Bronchial epithelial cell (primary cell): ENCODE results near the gene TRIM2. TPM values are rescaled to one million over a fixed set of nuclear protein-coding genes. Genes with fewer than 3 reads are reported as not detected.

Source experiments
- DNase-seq: peaks from one replicate; pipeline ENCODE4 v3.0.0-alpha.2; 2010; ENCODE audit warnings: low read depth
- FAIRE-seq: peaks from 2 replicates; lab custom pipeline; 2011; peaks lifted over from hg19 to GRCh38; lab: Jason Lieb, UNC
- H3K27me3 ChIP-seq: 2 replicates; pipeline ENCODE4 v1.5.1; 2011; ENCODE audit warnings: low read length; ENCODE audit not compliant: control insufficient read depth, insufficient read depth
- H3K36me3 ChIP-seq: 2 replicates; pipeline ENCODE4 v1.5.1; 2011; ENCODE audit warnings: low read length; ENCODE audit not compliant: control insufficient read depth, insufficient read depth
- H3K4me3 ChIP-seq: 2 replicates; pipeline ENCODE4 v1.5.1; 2011; ENCODE audit warnings: mild to moderate bottlenecking, low read depth, low read length, control low read depth
- total RNA-seq: library from RNA; depleted of rRNA; stranded (reverse); fragments of >200 nt; gene quantifications from 2 replicates; pipeline ENCODE4 v1.2.1, GENCODE V29; 2014
- TF ChIP-seq, protein P1 (sequence below): IDR thresholded peaks from 2 replicates; pipeline ENCODE4 v1.5.1; 2011; ENCODE audit warnings: mild to moderate bottlenecking, moderate library complexity, low read length, control low read depth, inconsistent platforms; ENCODE audit not compliant: insufficient read depth, severe bottlenecking

TRIM2 gene
- total RNA-seq, 1 donor from 2014 or later, result 7.1 TPM

DNA sequence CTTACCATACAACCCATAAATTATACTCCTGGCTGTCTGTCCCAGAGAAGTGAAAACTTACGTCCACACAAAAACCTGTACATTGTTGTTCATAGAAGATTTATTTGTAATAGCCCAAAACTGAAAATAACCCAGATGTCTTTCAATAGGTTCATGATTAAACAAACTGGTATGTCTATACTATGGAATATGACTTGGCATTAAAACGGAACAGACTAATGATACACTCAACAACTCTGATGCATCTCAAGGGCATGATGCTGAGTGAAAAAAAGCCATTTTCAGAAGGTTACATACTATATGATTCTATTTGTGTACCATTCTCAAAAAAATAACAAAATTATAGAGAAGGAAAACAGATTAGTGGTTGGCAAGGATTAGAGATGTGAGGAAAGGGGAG lies 128.7 kb downstream of the TRIM2 start:
- no peak for FAIRE-seq
- Histone ChIP-seq H3K27me3 (no peaks in the 10 kb centered on the region), H3K4me3 (no peak overlapping the region), H3K36me3 (no peaks in the 10 kb centered on the region)
- peak; percentile 48 for DNase-seq
- TF ChIP-seq, protein P1, sequence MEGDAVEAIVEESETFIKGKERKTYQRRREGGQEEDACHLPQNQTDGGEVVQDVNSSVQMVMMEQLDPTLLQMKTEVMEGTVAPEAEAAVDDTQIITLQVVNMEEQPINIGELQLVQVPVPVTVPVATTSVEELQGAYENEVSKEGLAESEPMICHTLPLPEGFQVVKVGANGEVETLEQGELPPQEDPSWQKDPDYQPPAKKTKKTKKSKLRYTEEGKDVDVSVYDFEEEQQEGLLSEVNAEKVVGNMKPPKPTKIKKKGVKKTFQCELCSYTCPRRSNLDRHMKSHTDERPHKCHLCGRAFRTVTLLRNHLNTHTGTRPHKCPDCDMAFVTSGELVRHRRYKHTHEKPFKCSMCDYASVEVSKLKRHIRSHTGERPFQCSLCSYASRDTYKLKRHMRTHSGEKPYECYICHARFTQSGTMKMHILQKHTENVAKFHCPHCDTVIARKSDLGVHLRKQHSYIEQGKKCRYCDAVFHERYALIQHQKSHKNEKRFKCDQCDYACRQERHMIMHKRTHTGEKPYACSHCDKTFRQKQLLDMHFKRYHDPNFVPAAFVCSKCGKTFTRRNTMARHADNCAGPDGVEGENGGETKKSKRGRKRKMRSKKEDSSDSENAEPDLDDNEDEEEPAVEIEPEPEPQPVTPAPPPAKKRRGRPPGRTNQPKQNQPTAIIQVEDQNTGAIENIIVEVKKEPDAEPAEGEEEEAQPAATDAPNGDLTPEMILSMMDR, result no peak

DNA sequence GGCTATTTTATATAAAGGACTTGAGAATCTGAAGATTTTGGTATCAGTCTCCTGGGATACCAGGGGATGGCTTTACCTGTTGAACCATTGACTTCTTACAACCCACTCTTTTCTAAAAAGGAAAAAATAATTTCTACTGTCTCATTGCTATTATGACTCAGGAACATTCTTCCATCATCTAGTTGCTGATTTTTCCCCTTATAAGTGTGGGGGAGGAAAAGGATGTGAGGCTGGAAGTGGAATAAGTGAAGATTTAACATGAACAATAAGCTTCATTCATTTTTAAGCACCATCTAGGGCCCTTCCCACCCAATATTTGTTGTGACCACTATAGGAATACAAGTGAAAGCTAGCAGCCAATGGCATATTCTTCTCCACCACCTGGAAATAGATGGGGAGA lies 129.6 kb downstream of the TRIM2 start:
- Histone ChIP-seq H3K27me3 (no peaks in the 10 kb centered on the region), H3K36me3 (no peaks in the 10 kb centered on the region), H3K4me3 (no peak overlapping the region)
- FAIRE-seq (no peak), DNase-seq (no peak)
- TF ChIP-seq, protein P1, result no peak

DNA sequence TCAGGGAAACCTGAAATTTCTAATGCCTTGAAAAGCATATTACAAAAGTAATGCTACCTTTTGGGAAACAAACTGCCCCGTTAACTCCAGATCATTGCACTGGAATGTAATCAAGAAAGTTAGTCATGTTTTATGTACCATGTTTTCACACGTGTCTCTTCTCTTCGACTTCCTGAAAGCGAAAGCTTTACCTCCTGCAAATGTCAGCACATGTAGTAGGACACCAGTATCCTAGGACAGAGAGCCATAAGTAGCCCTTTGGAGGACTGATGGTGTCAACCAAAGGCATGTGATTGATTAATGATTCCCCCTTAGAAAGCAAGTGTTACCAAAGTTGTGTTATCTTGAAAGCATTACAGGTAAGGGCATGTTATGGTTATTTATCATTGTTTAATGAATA lies 131.4 kb downstream of the TRIM2 start:
- TF ChIP-seq, protein P1, result no peak
- peak; percentile 84 for DNase-seq

DNA sequence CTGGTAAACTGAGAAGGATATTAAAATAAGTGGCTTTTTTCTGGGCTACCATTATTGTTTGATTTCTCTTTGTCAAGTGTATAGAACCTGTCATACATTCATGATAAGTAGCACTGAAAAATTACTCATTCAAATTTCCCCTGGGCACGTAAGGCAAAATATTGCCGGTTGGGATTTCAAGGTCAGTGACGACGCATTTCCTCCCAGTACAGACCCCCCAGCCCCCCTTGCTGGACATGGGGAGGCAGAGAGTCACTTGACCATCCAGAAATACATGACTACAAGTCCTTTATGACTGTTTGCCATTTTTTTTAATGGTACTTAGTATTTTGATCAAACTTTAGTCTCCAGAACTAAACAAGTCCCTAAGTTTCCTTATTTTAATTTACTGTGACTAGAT lies 133.4 kb downstream of the TRIM2 start:
- FAIRE-seq (no peak), DNase-seq (no peak)
- TF ChIP-seq, protein P1, result no peak
- Histone ChIP-seq H3K36me3 (no peaks in the 10 kb centered on the region), H3K27me3 (no peaks in the 10 kb centered on the region), H3K4me3 (no peak overlapping the region)

More for the DNA sequence above, 131.4 kb downstream of the TRIM2 start:
- Histone ChIP-seq H3K4me3 (no peak overlapping the region), H3K27me3 (no peaks in the 10 kb centered on the region), H3K36me3 (no peaks in the 10 kb centered on the region)
- FAIRE-seq, result peak; percentile 88

DNA sequence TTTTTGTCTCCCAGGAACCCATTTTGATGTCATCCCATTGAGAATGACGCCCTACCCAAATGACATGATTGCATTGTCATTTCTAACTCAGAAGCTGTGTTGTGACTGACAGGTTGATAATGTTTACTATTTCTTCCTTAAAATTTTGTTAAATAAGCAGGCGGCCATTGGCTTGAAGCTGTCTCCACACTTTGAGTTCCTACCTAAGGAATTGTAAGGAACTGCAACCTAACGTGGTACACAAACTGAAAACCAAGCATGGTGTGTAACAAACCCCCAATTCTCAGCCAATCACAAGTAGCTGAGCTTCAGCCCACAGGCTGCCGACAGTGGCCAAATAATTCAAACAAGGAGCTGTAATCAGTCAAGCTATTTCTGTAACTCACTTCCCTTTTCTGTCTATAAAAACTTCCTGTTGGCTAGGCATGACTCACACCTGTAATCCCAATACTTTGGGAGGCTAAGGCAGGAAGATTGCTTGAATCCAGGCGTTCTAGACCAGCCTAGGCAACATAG lies 137.4 kb downstream of the TRIM2 start:
- Histone ChIP-seq H3K36me3 (no peaks in the 10 kb centered on the region), H3K4me3 (no peak overlapping the region), H3K27me3 (no peaks in the 10 kb centered on the region)
- TF ChIP-seq, protein P1, result no peak
- no peak for FAIRE-seq
- DNase-seq, result peak; percentile 71
